ENCODE data around the gene G0S2.

The G0S2 gene

DNA sequence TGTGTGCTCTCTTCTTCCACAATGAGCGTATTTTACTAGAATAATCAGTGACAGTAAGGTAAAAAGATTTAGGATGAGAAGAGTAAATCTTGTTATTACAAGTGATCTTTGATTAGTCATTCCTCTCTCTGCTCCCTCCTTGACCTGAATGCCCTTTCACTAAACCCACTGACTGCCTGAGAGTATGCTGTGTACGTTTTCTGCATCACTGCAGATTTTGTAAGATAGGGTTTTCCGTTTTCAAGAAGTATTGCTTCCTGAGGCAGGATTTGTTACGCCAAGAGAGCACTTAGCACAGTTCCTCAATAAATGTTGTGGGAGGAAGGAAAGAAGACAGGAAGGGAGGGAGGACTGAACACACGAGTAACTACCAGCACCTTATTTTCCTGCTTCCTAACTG lies 15.3 kb upstream of the G0S2 start:
- Histone ChIP-seq H3K4me2 (ENCODE audit: low read length) (no peak overlapping the region), H3K4me1 (ENCODE audit: control insufficient read depth, low read length) (peaks cover 4% of the 10 kb centered on the region; the same call in 1 of the 2 replicates), H3F3A (ENCODE audit: control insufficient read depth, insufficient read depth) (no peaks in the 10 kb centered on the region), H3K79me2 (ENCODE audit: control insufficient read depth, low read length) (no peaks in the 10 kb centered on the region), H4K20me1 (ENCODE audit: control insufficient read depth, insufficient read depth, low read depth, low read length) (no peaks in the 10 kb centered on the region), H3K9me3 (ENCODE audit: control insufficient read depth, insufficient read depth, low read length) (no peaks in the 10 kb centered on the region), H3K9me2 (replicated peaks; ENCODE audit: control insufficient read depth, low read length) (no peaks in the 10 kb centered on the region), H3K27ac (ENCODE audit: low read depth, low read length) (no peak overlapping the region), H3K27me3 (ENCODE audit: control insufficient read depth, low read length) (no peaks in the 10 kb centered on the region), H3K36me3 (ENCODE audit: control insufficient read depth, low read length) (no peaks in the 10 kb centered on the region), H3K4me3 (ENCODE audit: low read length) (no peak overlapping the region)
- TF ChIP-seq EZH2phosphoT487 (IDR thresholded peaks at IDR 0.05; ENCODE audit: borderline replicate concordance, low read length) (no peak), CTCF (IDR thresholded peaks at IDR 0.05; ENCODE audit: low read depth, low read length, poor library complexity, severe bottlenecking) (no peak)

GRCh38 chr1:209661071-209661470 lies 14.1 kb upstream of the G0S2 start:
- no peak for TF ChIP-seq EZH2phosphoT487 (IDR thresholded peaks at IDR 0.05; ENCODE audit: borderline replicate concordance, low read length)
- TF ChIP-seq CTCF (IDR thresholded peaks at IDR 0.05; ENCODE audit: low read depth, low read length, poor library complexity, severe bottlenecking): no peak
- Histone ChIP-seq H3K27me3 (ENCODE audit: control insufficient read depth, low read length) (no peaks in the 10 kb centered on the region), H3K27ac (ENCODE audit: low read depth, low read length) (no peak overlapping the region), H3K9me2 (replicated peaks; ENCODE audit: control insufficient read depth, low read length) (no peaks in the 10 kb centered on the region), H3K4me1 (ENCODE audit: control insufficient read depth, low read length) (peaks cover 4% of the 10 kb centered on the region; the same call in 1 of the 2 replicates), H3K9me3 (ENCODE audit: control insufficient read depth, insufficient read depth, low read length) (no peaks in the 10 kb centered on the region), H3K36me3 (ENCODE audit: control insufficient read depth, low read length) (no peaks in the 10 kb centered on the region), H3K79me2 (ENCODE audit: control insufficient read depth, low read length) (no peaks in the 10 kb centered on the region), H3K4me2 (ENCODE audit: low read length) (no peak overlapping the region), H4K20me1 (ENCODE audit: control insufficient read depth, insufficient read depth, low read depth, low read length) (no peaks in the 10 kb centered on the region), H3K4me3 (ENCODE audit: low read length) (no peak overlapping the region), H3F3A (ENCODE audit: control insufficient read depth, insufficient read depth) (no peaks in the 10 kb centered on the region)

DNA sequence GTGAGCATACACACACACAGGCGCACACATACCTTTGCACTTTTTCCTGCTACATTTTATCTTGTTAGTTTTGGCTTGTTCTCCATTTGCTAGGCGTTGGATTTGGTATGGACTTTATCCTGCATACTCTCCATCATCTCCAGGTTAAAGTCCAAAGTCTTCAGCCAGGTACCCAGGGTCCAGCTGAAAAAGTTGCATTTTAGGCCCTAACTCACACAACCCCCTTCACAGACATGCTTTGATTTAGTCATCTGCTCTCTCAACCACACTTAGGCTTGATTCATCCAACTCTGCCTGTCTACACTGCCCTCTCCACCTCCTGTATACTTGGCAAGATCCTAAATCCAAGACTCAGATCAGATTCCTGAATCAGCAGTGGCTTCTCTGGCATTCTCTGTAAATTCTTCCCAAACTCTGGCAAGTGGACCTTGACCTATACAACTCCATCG lies 12.3 kb upstream of the G0S2 start:
- Histone ChIP-seq H3K9me3 (ENCODE audit: control insufficient read depth, insufficient read depth, low read length) (no peaks in the 10 kb centered on the region), H3K4me2 (ENCODE audit: low read length) (no peak overlapping the region), H3K36me3 (ENCODE audit: control insufficient read depth, low read length) (no peaks in the 10 kb centered on the region), H3K27ac (ENCODE audit: low read depth, low read length) (no peak overlapping the region), H3K79me2 (ENCODE audit: control insufficient read depth, low read length) (no peaks in the 10 kb centered on the region), H4K20me1 (ENCODE audit: control insufficient read depth, insufficient read depth, low read depth, low read length) (no peaks in the 10 kb centered on the region), H3K27me3 (ENCODE audit: control insufficient read depth, low read length) (no peaks in the 10 kb centered on the region), H3F3A (ENCODE audit: control insufficient read depth, insufficient read depth) (no peaks in the 10 kb centered on the region), H3K4me3 (ENCODE audit: low read length) (no peak overlapping the region), H3K4me1 (ENCODE audit: control insufficient read depth, low read length) (peaks cover 4% of the 10 kb centered on the region; the same call in 1 of the 2 replicates), H3K9me2 (replicated peaks; ENCODE audit: control insufficient read depth, low read length) (no peaks in the 10 kb centered on the region)
- TF ChIP-seq EZH2phosphoT487 (IDR thresholded peaks at IDR 0.05; ENCODE audit: borderline replicate concordance, low read length) (no peak), CTCF (IDR thresholded peaks at IDR 0.05; ENCODE audit: low read depth, low read length, poor library complexity, severe bottlenecking) (no peak)
